Upper lobe of left lung (tissue), 6 donors: ENCODE data around the gene MAD1L1. TPM values are rescaled to one million over a fixed set of nuclear protein-coding genes. Genes with fewer than 3 reads are reported as not detected.

Experiments used
- ATAC-seq, 2 donors: fragments of 200-7000 bp; cut with Tn5 transposase; one replicate each; pipeline ENCODE4 v1.9.1; 2022; ENCODE audit warnings: mild to moderate bottlenecking in 2 of 2, moderate library complexity in 2 of 2; ENCODE audit not compliant: low FRiP score in 2 of 2
- DNase-seq, 2 donors: peaks; one replicate each; pipeline ENCODE4 v3.0.0-alpha.2; 2019 to 2020
- H3K27ac ChIP-seq, 4 donors: fragments of 200-600 bp; sonication (generic); one replicate each; pipeline ENCODE4 v1.5.1; 2016 to 2019
- H3K27me3 ChIP-seq, 4 donors: fragments of 200-600 bp; sonication (generic); one replicate each; pipeline ENCODE4 v1.5.1; 2017 to 2019
- H3K36me3 ChIP-seq, 4 donors: fragments of 200-600 bp; sonication (generic); one replicate each; pipeline ENCODE4 v1.5.1; 2016 to 2019
- H3K4me1 ChIP-seq, 4 donors: fragments of 200-600 bp; sonication (generic); one replicate each; pipeline ENCODE4 v1.5.1; 2018 to 2019
- H3K4me3 ChIP-seq, 4 donors: fragments of 200-600 bp; sonication (generic); one replicate each; pipeline ENCODE4 v1.5.1; 2017 to 2019; ENCODE audit warnings: mild to moderate bottlenecking in 2 of 4, moderate library complexity in 1 of 4
- H3K9me3 ChIP-seq, 4 donors: fragments of 200-600 bp; sonication (generic); one replicate each; pipeline ENCODE4 v1.5.1; 2018 to 2019
- EP300 ChIP-seq, 4 donors: sonication (generic); formaldehyde crosslinking; IDR thresholded peaks; one replicate each; pipeline ENCODE4 v1.5.1; 2017; ENCODE audit warnings: antibody characterized with exemption in 4 of 4, control low read depth in 2 of 4
- POLR2A ChIP-seq, 4 donors: fragments of 450-650 bp; IDR thresholded peaks; one replicate each; pipeline ENCODE4 v1.5.1; 2016 to 2017; ENCODE audit warnings: antibody characterized with exemption in 4 of 4, mild to moderate bottlenecking in 2 of 4
- POLR2AphosphoS5 ChIP-seq, 2 donors: sonication (generic); formaldehyde crosslinking; IDR thresholded peaks; one replicate each; pipeline ENCODE4 v1.5.1; 2017; ENCODE audit warnings: antibody characterized with exemption in 2 of 2
- WGBS, 2 donors: methylation state at CpG; one replicate each; pipeline ENCODE4 v1.1.5; 2017 to 2018; 5-methylcytosine and 5-hydroxymethylcytosine counted together
- total RNA-seq, 6 donors: library from RNA; depleted of rRNA in 4 of 6; stranded (reverse); fragments of >200 nt in 4 of 6; gene quantifications; one replicate each; pipeline versions ENCODE4 v1.1.0 to v1.2.1, GENCODE V29; 2016 to 2021
- TF ChIP-seq, protein P1 (sequence below), 6 experiments: fragments of 450-650 bp in 4 of 6; fragments of 200-600 bp in 2 of 6; sonication (generic) in 2 of 6; IDR thresholded peaks; one replicate each; pipeline ENCODE4 v1.5.1; 2016 to 2019; ENCODE audit warnings: antibody characterized with exemption in 6 of 6
- donor health status: DM: no; HTN: no; CAD: no; lungs with moderate emphysema.
- donor health status: DM: no; HTN: yes; CAD: no; lungs with severe emphysema.

MAD1L1 gene
- total RNA-seq, 6 donors from 2014 or later, result 40.6 to 364 (median 65.6) TPM

DNA sequence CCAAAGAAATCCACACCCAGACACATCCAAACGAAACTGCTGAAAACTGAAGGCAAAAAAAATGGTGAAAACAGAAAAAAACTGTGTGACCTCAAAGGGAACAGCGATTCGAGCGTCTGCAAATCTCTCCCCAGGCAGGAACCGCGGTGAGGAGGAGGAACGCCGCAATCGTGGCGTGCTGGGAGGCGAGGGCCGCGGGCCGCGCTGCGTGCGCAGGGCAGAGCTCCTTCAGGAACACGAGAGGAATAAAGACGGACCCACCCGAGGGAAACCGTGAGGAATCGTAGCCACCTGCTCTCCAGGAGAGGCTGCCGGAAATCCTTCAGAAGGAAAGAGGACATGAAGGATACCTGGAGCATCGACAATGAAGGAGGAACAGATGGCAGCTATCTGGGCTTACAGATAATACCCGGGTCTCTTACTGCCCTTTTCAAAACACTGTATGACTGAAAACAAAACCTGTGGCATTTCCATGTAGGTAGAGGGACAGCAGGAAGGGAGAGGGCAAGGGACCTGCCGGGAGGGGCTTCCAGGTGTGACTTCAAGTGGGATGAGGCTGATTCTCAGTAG is 266.0 kb downstream of the MAD1L1 start:
- no peak overlapping the region for H3K4me3 ChIP-seq
- 93 to 94% methylated on average over 26 of the region's 26 CpGs for WGBS, 2 donors
- no peak overlapping the region for H3K27ac ChIP-seq
- H3K9me3 ChIP-seq, result no peaks in the 10 kb centered on the region
- no peaks in the 10 kb centered on the region for H3K36me3 ChIP-seq
- ATAC-seq (no peak), DNase-seq (peak in 1 of 2 donors; percentile 77)
- H3K27me3 ChIP-seq, result no peaks in the 10 kb centered on the region
- no peaks in the 10 kb centered on the region for H3K4me1 ChIP-seq
- TF ChIP-seq, protein P1, sequence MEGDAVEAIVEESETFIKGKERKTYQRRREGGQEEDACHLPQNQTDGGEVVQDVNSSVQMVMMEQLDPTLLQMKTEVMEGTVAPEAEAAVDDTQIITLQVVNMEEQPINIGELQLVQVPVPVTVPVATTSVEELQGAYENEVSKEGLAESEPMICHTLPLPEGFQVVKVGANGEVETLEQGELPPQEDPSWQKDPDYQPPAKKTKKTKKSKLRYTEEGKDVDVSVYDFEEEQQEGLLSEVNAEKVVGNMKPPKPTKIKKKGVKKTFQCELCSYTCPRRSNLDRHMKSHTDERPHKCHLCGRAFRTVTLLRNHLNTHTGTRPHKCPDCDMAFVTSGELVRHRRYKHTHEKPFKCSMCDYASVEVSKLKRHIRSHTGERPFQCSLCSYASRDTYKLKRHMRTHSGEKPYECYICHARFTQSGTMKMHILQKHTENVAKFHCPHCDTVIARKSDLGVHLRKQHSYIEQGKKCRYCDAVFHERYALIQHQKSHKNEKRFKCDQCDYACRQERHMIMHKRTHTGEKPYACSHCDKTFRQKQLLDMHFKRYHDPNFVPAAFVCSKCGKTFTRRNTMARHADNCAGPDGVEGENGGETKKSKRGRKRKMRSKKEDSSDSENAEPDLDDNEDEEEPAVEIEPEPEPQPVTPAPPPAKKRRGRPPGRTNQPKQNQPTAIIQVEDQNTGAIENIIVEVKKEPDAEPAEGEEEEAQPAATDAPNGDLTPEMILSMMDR (IDR thresholded peaks at IDR 0.05), result no peak
- TF ChIP-seq POLR2AphosphoS5 (IDR thresholded peaks at IDR 0.05) (no peak), EP300 (IDR thresholded peaks at IDR 0.05) (no peak), POLR2A (IDR thresholded peaks at IDR 0.05) (no peak)

DNA sequence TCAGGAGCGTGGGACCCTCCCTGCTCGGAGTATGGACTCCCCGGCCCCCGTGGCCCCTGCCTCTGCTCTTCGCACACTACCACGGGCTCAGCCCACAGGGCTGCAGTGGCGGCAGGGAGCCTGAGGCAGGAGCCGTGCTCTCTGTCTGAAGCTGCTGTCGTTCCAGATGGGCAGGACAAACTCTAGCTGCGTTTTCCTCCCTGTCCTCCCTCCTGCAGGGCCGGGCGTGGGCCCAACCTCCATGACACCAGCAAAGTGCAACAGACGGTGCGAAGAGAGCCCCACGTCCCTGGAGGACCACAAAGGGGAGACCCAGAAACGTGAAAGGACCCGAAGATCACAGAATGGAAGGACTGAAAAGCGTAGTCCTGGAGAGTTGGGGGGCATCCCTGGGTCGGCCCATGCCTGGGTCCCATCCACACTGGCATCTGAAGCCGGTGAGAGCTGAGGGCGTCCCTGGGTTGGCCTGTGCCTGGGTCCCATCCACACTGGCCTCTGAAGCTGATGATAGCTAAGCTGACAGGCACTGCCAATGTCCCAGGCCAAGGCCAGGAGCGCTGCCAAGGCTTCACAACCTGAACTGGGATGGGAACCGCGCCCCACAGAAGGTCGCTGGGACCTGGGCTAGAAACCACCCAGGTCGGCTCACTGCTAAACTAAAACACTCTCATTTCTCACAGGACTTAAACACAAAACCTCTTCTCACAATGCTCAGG is 267.0 kb downstream of the MAD1L1 start:
- 95 to 97% methylated on average over 16 to 21 of the region's 26 CpGs for WGBS, 2 donors
- Histone ChIP-seq H3K4me3 (no peak overlapping the region), H3K27ac (no peak overlapping the region), H3K36me3 (no peaks in the 10 kb centered on the region), H3K4me1 (no peaks in the 10 kb centered on the region), H3K27me3 (no peaks in the 10 kb centered on the region), H3K9me3 (no peaks in the 10 kb centered on the region)
- ATAC-seq, result peak in 1 of 2 donors; percentile 35
- peak in 1 of 2 donors; percentile 65 for DNase-seq
- TF ChIP-seq, protein P1 (IDR thresholded peaks at IDR 0.05), result no peak
- TF ChIP-seq EP300 (IDR thresholded peaks at IDR 0.05) (no peak), POLR2A (IDR thresholded peaks at IDR 0.05) (no peak), POLR2AphosphoS5 (IDR thresholded peaks at IDR 0.05) (no peak)

DNA sequence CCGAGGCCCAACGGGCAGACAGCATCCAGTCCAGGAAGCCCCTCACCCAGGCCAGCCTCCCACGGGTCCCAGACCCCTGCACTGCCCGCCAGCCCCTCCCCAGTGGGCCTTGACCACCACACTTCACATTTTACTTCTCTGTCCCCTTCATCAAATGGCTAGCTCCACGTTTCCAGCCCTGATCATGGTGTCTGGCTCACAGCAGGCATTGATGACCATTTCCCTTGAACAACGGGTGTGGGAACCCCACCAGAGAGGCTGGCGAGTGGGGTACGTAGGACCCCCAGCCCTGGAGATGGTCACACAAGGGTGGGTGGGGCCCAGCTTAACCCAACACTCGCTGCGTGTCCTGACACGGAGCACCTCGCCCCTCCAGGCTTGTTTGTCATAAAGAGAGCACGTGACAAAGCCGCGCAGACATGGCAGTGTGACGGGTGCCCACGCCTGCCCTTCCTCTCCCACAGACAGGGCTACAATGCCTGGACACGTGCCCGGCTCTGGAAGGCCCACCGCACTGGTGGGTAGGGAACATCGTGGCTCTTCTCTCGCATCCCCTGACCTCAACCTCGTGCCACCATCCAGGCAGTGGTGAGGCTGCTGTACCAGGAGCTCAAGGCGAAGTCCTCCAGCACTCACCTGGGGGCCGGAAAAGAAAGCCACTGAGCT is 267.7 kb downstream of the MAD1L1 start:
- peak in 1 of 2 donors; percentile 30 for ATAC-seq
- DNase-seq, result peak in 1 of 2 donors; percentile 63
- WGBS, 2 donors, result 94 to 95% methylated on average over 25 of the region's 25 CpGs
- no peak overlapping the region for H3K27ac ChIP-seq
- no peaks in the 10 kb centered on the region for H3K4me1 ChIP-seq
- H3K27me3 ChIP-seq, result no peaks in the 10 kb centered on the region
- no peak overlapping the region for H3K4me3 ChIP-seq
- TF ChIP-seq, protein P1 (IDR thresholded peaks at IDR 0.05), result no peak
- TF ChIP-seq EP300 (IDR thresholded peaks at IDR 0.05), result no peak
- no peak for TF ChIP-seq POLR2A (IDR thresholded peaks at IDR 0.05)
- no peak for TF ChIP-seq POLR2AphosphoS5 (IDR thresholded peaks at IDR 0.05)
- no peaks in the 10 kb centered on the region for H3K9me3 ChIP-seq
- no peaks in the 10 kb centered on the region for H3K36me3 ChIP-seq

DNA sequence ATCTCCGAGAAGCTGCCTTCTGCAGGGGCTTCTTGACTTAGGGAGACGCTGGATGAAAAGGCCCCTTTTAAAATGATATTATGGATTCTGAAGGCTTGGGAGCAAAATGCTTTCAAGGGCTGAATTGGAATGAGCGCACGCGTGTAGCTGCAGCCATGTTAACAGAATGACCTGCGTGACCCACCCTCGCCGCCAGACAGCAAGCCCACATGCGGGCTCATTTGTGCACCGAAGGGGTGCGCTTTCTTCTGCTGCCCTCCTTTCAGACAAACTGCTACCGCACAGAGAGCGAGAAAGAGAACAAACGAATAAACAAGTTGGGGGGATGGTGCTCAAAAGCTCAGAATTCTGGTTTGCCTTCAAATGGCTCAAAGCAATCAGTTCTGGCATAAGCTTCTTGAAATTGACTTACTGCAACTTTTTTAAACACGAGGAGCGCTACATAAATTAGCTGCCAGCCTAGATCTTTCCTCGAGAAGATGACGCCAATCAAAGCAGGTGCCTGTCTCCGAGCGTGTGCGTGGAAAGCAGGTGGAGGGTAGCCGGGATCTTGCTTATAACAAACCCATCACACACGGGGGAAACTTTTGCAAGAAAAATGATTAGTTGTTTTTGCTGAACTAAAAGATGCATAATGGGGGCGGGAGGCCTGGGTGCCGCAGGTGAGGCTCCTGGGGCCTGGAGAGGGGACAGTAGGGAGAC is 268.4 kb downstream of the MAD1L1 start:
- 91 to 94% methylated on average over 25 of the region's 25 CpGs for WGBS, 2 donors
- ATAC-seq (no peak), DNase-seq (no peak)
- H3K4me1 ChIP-seq, result no peaks in the 10 kb centered on the region
- TF ChIP-seq POLR2A (IDR thresholded peaks at IDR 0.05) (no peak), EP300 (IDR thresholded peaks at IDR 0.05) (no peak), POLR2AphosphoS5 (IDR thresholded peaks at IDR 0.05) (no peak)
- TF ChIP-seq, protein P1 (IDR thresholded peaks at IDR 0.05), result no peak
- H3K9me3 ChIP-seq, result no peaks in the 10 kb centered on the region
- no peaks in the 10 kb centered on the region for H3K27me3 ChIP-seq
- H3K4me3 ChIP-seq, result no peak overlapping the region
- no peak overlapping the region for H3K27ac ChIP-seq
- no peaks in the 10 kb centered on the region for H3K36me3 ChIP-seq
